Measurements from ENCODE around the gene HORMAD1.

- TF ChIP-seq, protein P1, sequence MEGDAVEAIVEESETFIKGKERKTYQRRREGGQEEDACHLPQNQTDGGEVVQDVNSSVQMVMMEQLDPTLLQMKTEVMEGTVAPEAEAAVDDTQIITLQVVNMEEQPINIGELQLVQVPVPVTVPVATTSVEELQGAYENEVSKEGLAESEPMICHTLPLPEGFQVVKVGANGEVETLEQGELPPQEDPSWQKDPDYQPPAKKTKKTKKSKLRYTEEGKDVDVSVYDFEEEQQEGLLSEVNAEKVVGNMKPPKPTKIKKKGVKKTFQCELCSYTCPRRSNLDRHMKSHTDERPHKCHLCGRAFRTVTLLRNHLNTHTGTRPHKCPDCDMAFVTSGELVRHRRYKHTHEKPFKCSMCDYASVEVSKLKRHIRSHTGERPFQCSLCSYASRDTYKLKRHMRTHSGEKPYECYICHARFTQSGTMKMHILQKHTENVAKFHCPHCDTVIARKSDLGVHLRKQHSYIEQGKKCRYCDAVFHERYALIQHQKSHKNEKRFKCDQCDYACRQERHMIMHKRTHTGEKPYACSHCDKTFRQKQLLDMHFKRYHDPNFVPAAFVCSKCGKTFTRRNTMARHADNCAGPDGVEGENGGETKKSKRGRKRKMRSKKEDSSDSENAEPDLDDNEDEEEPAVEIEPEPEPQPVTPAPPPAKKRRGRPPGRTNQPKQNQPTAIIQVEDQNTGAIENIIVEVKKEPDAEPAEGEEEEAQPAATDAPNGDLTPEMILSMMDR (IDR thresholded peaks at IDR 0.05) = no peak
- no peak for TF ChIP-seq POLR2A (IDR thresholded peaks at IDR 0.05)
These were observed 59.5 kb downstream of the HORMAD1 start for GRCh38 chr1:150661156-150661555.

Measured in adrenal gland (tissue), 5 donors.